ENCODE measurements around the gene DHRS12.
A peak's percentile ranks its signal among the peaks of the same experiment; 100 is the strongest.

The DHRS12 gene

GRCh38 chr13:51803422-51804294 lies at the start of gene DHRS12:
Gene DHRS12 (minus strand): TSS chr13:51804163. CDS start chr13:51799659, 4,504 bp downstream.
- peak; percentile 71 for DNase-seq

GRCh38 chr13:51849145-51850101 lies 45.5 kb upstream of the DHRS12 start:
- DNase-seq = peak; percentile 62

GRCh38 chr13:51848674-51849073 lies 44.7 kb upstream of the DHRS12 start:
- DNase-seq = peak; percentile 85

GRCh38 chr13:51846756-51847155 lies 42.8 kb upstream of the DHRS12 start:
- DNase-seq = no peak

- no peak for DNase-seq
Measured at GRCh38 chr13:51845574-51846318, 41.8 kb upstream of the DHRS12 start.

- peak; percentile 17 for DNase-seq
Measured at GRCh38 chr13:51844862-51845573, 41.1 kb upstream of the DHRS12 start, which contains the start of gene TMEM272. Gene TMEM272 (minus strand): TSS chr13:51845177. CDS start chr13:51838530, 6,647 bp downstream.

GRCh38 chr13:51843529-51843928 lies 39.6 kb upstream of the DHRS12 start:
- DNase-seq = no peak

- DNase-seq = no peak
Measured at GRCh38 chr13:51841732-51842131, 37.8 kb upstream of the DHRS12 start.

- DNase-seq = no peak
Measured at GRCh38 chr13:51840917-51841316, 37.0 kb upstream of the DHRS12 start.

GRCh38 chr13:51839711-51840540 lies 36.0 kb upstream of the DHRS12 start:
- DNase-seq = no peak

GRCh38 chr13:51838240-51838846 lies 34.4 kb upstream of the DHRS12 start:
- DNase-seq = peak; percentile 44

GRCh38 chr13:51837016-51837415 lies 33.1 kb upstream of the DHRS12 start:
- no peak for DNase-seq

GRCh38 chr13:51834581-51835171 lies 30.7 kb upstream of the DHRS12 start:
- DNase-seq = no peak

GRCh38 chr13:51833980-51834379 lies 30.0 kb upstream of the DHRS12 start:
- no peak for DNase-seq

GRCh38 chr13:51832471-51833152 lies 28.6 kb upstream of the DHRS12 start:
- peak; percentile 11 for DNase-seq

GRCh38 chr13:51831519-51831918 lies 27.6 kb upstream of the DHRS12 start:
- DNase-seq = no peak

GRCh38 chr13:51829568-51829899 lies 25.6 kb upstream of the DHRS12 start:
- DNase-seq = no peak

- no peak for DNase-seq
Measured at GRCh38 chr13:51828730-51829567, 25.0 kb upstream of the DHRS12 start.

- DNase-seq = no peak
Measured at GRCh38 chr13:51827254-51827653, 23.3 kb upstream of the DHRS12 start.

Data from HCEC 1CT (cell line).